ENCODE measurements around the gene LDLRAD3.

LDLRAD3 gene

GRCh38 chr11:35963911-35964310, 20.0 kb downstream of the LDLRAD3 start:
- no peak for DNase-seq

GRCh38 chr11:35964841-35965240, 21.0 kb downstream of the LDLRAD3 start:
- DNase-seq: no peak

GRCh38 chr11:35967042-35967441, 23.2 kb downstream of the LDLRAD3 start:
- no peak for DNase-seq

GRCh38 chr11:35968386-35969088, 24.7 kb downstream of the LDLRAD3 start:
- DNase-seq: no peak

- no peak for DNase-seq
These were observed 25.5 kb downstream of the LDLRAD3 start for GRCh38 chr11:35969089-35970042.

GRCh38 chr11:35970445-35970844, 26.6 kb downstream of the LDLRAD3 start:
- DNase-seq: no peak

GRCh38 chr11:35971841-35972422, 28.1 kb downstream of the LDLRAD3 start:
- no peak for DNase-seq

GRCh38 chr11:35974882-35975589, 31.2 kb downstream of the LDLRAD3 start:
- no peak for DNase-seq

GRCh38 chr11:35976434-35976833, 32.6 kb downstream of the LDLRAD3 start:
- no peak for DNase-seq

GRCh38 chr11:35978183-35978582, 34.3 kb downstream of the LDLRAD3 start:
- DNase-seq: no peak

- DNase-seq: no peak
These were observed 35.0 kb downstream of the LDLRAD3 start for GRCh38 chr11:35978891-35979290.

GRCh38 chr11:35980686-35981390, 37.0 kb downstream of the LDLRAD3 start:
- no peak for DNase-seq

GRCh38 chr11:35981581-35981980, 37.7 kb downstream of the LDLRAD3 start:
- DNase-seq: no peak

GRCh38 chr11:35982061-35982460, 38.2 kb downstream of the LDLRAD3 start:
- no peak for DNase-seq

- no peak for DNase-seq
These were observed 40.1 kb downstream of the LDLRAD3 start for GRCh38 chr11:35983981-35984380.

- DNase-seq: no peak
These were observed 43.1 kb downstream of the LDLRAD3 start for GRCh38 chr11:35986947-35987346.

- no peak for DNase-seq
These were observed 46.3 kb downstream of the LDLRAD3 start for GRCh38 chr11:35990170-35990569.

GRCh38 chr11:35990816-35991215, 47.0 kb downstream of the LDLRAD3 start:
- DNase-seq: no peak

GRCh38 chr11:35992548-35992947, 48.7 kb downstream of the LDLRAD3 start:
- DNase-seq: no peak

GRCh38 chr11:35994421-35994820, 50.6 kb downstream of the LDLRAD3 start:
- DNase-seq: no peak

- no peak for DNase-seq
These were observed 51.9 kb downstream of the LDLRAD3 start for GRCh38 chr11:35995681-35996271.
